ACC112 (cell line): Measurements from ENCODE around the gene LNX2.

ENCODE experiments used
- H2AFZ ChIP-seq: fragments of 200-600 bp; sonication (generic); one replicate; pipeline ENCODE4 v1.6.0; 2017; ENCODE audit warnings: antibody characterized with exemption, low read length; ENCODE audit not compliant: unreplicated experiment
- H3K27ac ChIP-seq: fragments of 200-600 bp; sonication (generic); 2 replicates; pipeline ENCODE4 v1.5.1; 2014; ENCODE audit warnings: low read depth, mild to moderate bottlenecking, antibody characterized with exemption, low read length, moderate library complexity
- H3K27me3 ChIP-seq: fragments of 200-600 bp; sonication (generic); 2 replicates; pipeline ENCODE4 v1.6.1; 2014; ENCODE audit warnings: mild to moderate bottlenecking, antibody characterized with exemption, low read length, moderate library complexity, mixed read lengths; ENCODE audit not compliant: insufficient read depth
- H3K36me3 ChIP-seq: fragments of 200-600 bp; sonication (generic); 2 replicates; pipeline ENCODE4 v1.6.1; 2016; ENCODE audit warnings: mild to moderate bottlenecking, antibody characterized with exemption, low read length, moderate library complexity, mixed read lengths; ENCODE audit not compliant: insufficient read depth
- H3K4me1 ChIP-seq: fragments of 200-600 bp; sonication (generic); one replicate; pipeline ENCODE4 v1.6.1; 2016; ENCODE audit warnings: low read length, mixed read lengths; ENCODE audit not compliant: insufficient read depth, unreplicated experiment, control insufficient read depth
- H3K4me3 ChIP-seq: fragments of 200-600 bp; sonication (generic); 2 replicates; pipeline ENCODE4 v1.5.1; 2014; ENCODE audit warnings: mild to moderate bottlenecking, low read depth, low read length
- H3K79me2 ChIP-seq: fragments of 200-600 bp; sonication (generic); one replicate; pipeline ENCODE4 v1.6.0; 2016; ENCODE audit warnings: low read length; ENCODE audit not compliant: control insufficient read depth, unreplicated experiment, insufficient read depth

Gene LNX2

DNA sequence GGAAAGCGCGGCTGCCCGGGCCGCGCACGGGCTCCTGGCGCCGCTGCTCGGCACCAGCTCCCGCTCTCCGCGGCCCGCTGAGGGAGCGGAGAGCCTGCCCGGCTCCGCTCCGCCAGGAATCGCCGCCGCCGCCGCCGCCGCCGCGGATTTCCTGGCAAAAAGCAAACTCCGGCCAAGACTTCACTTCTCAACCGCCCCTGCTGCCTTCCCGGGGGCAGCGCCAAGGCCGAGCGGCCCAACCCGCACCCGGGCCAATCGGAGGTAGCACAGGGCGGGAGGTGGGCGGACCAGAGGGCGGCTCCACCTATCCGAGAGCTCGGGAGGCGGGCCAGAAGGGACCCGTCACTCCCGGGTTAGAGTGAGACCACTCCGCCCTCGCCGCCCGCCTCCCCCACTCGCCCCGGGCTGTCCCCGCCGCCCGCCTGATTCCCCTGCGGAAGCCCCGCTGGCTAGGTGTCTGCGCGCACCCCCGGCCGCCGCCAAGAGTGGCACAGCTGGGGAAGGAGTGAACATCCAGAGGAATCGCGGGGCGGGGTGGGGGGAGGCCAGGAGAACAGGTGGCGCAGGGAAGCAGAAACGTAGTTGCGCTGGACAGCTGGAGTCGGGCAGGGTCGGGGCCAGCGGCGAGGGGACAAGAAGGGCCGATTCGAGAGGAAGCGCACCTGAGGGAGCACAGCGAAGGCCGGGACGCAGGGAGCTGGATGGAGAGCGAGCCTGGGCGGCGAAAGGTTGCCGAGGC, at the start of gene LNX2:
Gene LNX2, minus strand, starts transcription at position 153 of the 739 bp plus-strand sequence. CDS start 38,826 bp downstream, outside the sequence.
- H3K27me3 ChIP-seq = no peaks in the 10 kb centered on the region
- H2AFZ ChIP-seq = peak within 1 kb of the TSS; percentile 93
- peaks cover 70% of the 10 kb centered on the region for H3K79me2 ChIP-seq
- peaks cover 16% of the 10 kb centered on the region for H3K4me1 ChIP-seq
- peak within 1 kb of the TSS; percentile 100 for H3K4me3 ChIP-seq
- peaks cover 11% of the 10 kb centered on the region; the same call in 1 of the 2 replicates for H3K36me3 ChIP-seq
- peak within 1 kb of the TSS; percentile 42; the same call in 1 of the 2 replicates for H3K27ac ChIP-seq

DNA sequence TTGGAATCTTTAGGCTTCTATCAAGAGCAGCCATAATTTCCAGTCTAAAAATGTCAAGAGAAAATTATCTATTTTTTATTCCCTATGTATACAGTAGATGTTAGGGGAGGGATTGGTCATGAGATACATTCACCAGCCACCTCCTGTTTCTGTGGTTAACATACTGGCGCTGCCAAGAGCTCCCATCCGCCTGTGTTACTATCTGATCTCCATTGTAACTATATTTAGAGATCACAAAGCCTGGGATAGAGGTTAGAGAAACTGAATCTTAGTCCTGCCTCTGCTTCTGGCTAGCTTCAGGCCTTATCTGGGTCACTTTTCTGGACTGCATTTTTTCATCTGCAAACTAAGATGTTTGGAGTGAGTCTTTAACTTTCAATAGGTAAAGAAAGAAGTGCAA, 47.6 kb upstream of the LNX2 start:
- Histone ChIP-seq H3K4me1 (no peaks in the 10 kb centered on the region), H3K27ac (no peak overlapping the region), H3K36me3 (no peaks in the 10 kb centered on the region)

DNA sequence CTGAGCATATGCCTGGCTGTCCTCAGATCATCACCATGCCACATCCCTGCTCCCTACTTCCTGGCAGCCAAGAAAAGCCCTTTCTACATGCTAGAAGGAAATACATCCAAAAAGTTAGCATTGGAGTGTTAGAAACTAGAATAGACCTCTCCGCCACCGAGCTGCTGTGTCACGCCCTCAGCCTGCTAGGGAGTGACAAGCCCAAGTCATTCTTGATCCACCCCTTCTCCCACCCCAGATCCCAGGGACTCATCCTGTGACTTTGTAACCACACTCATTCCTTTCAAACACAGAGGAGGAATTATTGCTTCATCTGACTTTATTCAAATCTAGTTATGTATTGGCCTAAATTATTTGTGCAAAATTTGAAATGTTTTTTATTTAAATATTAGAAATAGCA, 46.6 kb upstream of the LNX2 start:
- no peaks in the 10 kb centered on the region for H3K36me3 ChIP-seq
- no peaks in the 10 kb centered on the region for H3K27me3 ChIP-seq
- H3K4me3 ChIP-seq = no peak overlapping the region
- H3K79me2 ChIP-seq = no peaks in the 10 kb centered on the region
- no peak overlapping the region for H3K27ac ChIP-seq
- H3K4me1 ChIP-seq = no peaks in the 10 kb centered on the region
- H2AFZ ChIP-seq = no peak overlapping the region

More for the DNA sequence above, 47.6 kb upstream of the LNX2 start:
- Histone ChIP-seq H3K79me2 (no peaks in the 10 kb centered on the region), H2AFZ (no peak overlapping the region), H3K27me3 (no peaks in the 10 kb centered on the region), H3K4me3 (no peak overlapping the region)

DNA sequence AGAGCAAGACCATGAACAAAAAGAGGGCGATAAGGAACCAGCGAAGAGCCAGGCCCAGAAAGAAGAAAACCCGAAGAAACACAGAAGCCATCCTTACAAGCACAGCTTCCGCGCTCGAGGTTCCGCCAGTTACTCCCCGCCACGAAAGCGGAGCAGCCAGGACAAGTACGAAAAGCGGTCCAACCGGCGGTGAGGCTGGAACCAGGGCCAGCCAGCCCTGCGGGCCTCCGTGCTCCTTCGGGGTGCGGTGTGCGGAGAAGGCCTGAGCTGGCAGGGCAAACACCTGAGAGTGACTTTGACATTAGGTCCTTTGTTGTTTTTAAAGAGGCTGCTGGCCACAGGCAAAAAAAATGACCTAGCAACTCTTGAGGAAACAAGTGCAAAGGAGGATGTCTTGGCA, 45.4 kb upstream of the LNX2 start:
- Histone ChIP-seq H3K4me3 (no peak overlapping the region), H3K36me3 (no peaks in the 10 kb centered on the region), H3K79me2 (no peaks in the 10 kb centered on the region), H2AFZ (no peak overlapping the region), H3K27ac (no peak overlapping the region), H3K4me1 (no peaks in the 10 kb centered on the region), H3K27me3 (no peaks in the 10 kb centered on the region)

DNA sequence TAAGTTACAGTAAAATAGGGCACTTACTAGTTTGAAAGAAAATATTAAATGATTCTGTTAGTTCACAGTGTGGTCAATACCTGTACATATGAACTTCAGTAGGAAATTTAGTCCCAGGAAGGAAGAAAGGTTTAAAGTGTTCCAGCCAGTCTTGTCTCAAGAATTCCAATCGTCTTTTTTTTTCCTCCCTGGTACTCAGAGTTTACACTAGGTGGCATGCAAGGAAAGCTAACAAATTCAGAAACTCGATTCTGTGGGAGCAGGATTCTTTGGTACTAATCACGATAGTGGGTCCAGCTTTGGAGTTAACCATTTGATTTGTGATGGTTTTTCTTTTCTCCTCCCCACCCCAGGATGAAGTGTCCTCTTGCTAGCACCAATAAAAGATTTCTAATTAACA, 45.0 kb upstream of the LNX2 start:
- no peak overlapping the region for H3K4me3 ChIP-seq
- H3K79me2 ChIP-seq = no peaks in the 10 kb centered on the region
- no peaks in the 10 kb centered on the region for H3K4me1 ChIP-seq
- no peaks in the 10 kb centered on the region for H3K27me3 ChIP-seq
- H3K27ac ChIP-seq = no peak overlapping the region
- H3K36me3 ChIP-seq = no peaks in the 10 kb centered on the region
- no peak overlapping the region for H2AFZ ChIP-seq

DNA sequence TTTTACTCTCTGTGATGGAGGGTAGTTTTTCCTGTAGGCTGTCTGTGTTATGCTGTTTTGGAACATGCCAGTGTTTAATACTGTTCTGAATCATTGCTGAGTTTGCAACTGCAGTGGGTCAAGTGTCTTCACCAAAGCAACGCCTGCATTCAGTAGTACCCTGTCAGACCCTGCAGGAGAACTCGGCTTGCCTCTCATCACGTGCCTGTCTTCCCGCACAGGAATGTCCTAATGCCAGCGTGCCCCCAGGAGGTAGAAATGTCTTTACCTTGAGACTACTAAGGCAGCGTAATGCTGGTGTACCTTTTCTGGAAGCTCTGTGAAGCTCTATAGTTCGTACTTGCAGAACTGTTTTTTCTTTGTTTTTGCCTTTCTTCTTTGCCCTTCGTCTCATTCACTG, 43.6 kb upstream of the LNX2 start:
- Histone ChIP-seq H3K36me3 (no peaks in the 10 kb centered on the region), H3K27ac (no peak overlapping the region), H3K27me3 (no peaks in the 10 kb centered on the region)

DNA sequence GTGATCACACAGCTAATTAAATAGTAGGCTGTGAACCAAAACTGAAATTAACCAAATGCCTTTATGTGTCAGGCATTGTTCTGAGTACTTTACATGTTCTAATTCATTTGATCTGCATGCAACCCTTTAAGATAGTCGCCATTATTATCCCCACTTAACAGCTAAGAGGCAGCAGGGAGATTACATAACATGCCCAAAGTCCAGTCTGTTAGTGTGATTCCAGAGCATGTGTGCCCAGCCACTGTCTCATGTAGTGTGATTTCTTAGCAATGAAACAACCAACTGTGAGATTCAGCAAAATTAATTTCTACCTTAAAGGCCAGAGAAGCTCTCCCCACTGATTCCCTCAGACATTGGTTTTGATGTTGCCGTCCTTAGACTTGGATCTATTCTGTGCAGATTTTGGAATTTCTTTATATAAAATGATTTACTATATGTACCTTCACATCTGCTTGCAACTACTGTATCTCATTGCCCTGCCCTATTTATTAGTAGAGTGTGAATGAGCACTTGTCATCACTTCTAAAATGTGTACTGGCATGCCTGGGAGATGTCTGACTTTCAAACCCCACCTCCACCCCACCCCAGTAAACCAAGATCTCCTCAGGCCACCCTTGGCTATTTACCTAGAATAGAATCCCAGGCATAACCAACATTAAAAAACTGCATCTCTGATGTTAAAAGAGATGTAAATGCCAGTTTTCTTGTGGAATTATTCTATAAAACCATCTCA, 42.6 kb upstream of the LNX2 start:
- no peaks in the 10 kb centered on the region for H3K79me2 ChIP-seq
- peaks cover 11% of the 10 kb centered on the region for H3K4me1 ChIP-seq
- H2AFZ ChIP-seq = no peak overlapping the region
- H3K27me3 ChIP-seq = no peaks in the 10 kb centered on the region
- H3K36me3 ChIP-seq = no peaks in the 10 kb centered on the region
- no peak overlapping the region for H3K4me3 ChIP-seq
- H3K27ac ChIP-seq = no peak overlapping the region

More for the DNA sequence above, 43.6 kb upstream of the LNX2 start:
- Histone ChIP-seq H3K4me1 (peaks cover 1% of the 10 kb centered on the region), H3K4me3 (no peak overlapping the region), H3K79me2 (no peaks in the 10 kb centered on the region), H2AFZ (no peak overlapping the region)

DNA sequence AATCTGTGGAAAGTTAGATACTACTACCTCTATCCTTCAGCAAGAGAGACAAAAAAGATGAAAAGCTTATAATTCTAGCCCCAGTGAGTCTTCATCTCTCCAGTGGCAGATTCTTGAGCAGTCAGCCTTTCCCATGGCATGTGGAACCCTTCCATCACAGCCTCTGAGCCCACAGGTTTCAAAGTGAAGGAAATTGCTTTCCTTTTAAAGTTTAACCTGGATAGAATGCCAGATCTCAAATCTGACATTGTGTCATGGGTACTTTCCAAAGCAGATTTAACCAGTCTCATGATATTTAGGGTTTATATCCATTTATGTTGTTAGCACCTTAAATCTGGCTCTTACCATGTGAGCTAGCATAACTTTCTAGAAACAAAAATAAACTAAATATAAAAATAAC, 40.7 kb upstream of the LNX2 start:
- Histone ChIP-seq H3K36me3 (no peaks in the 10 kb centered on the region), H3K4me1 (peaks cover 15% of the 10 kb centered on the region), H3K27me3 (no peaks in the 10 kb centered on the region), H3K79me2 (no peaks in the 10 kb centered on the region), H2AFZ (no peak overlapping the region), H3K27ac (no peak overlapping the region), H3K4me3 (no peak overlapping the region)

DNA sequence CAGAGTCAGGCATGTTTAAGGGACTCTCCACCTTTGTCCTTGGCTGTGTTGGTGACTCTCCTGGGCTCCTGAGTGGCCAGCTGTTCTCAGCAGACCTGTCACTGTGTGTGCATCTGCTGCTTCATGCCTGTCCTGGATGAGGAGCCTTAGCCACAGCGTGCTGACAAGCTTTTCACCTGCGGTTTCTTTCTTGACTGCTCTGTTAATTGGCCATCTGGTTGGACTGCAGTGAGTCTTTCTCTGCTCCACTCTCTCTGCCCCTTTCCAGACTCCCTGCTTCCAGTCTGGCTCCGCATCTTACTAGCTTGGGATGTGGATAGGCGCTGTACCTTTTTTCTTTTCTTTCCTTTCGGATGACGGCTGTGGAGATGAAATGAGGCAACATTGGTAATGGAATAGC, 40.2 kb upstream of the LNX2 start:
- Histone ChIP-seq H3K4me3 (no peak overlapping the region), H3K36me3 (no peaks in the 10 kb centered on the region), H3K27ac (no peak overlapping the region), H3K27me3 (no peaks in the 10 kb centered on the region), H3K79me2 (no peaks in the 10 kb centered on the region), H2AFZ (no peak overlapping the region), H3K4me1 (peaks cover 15% of the 10 kb centered on the region)

DNA sequence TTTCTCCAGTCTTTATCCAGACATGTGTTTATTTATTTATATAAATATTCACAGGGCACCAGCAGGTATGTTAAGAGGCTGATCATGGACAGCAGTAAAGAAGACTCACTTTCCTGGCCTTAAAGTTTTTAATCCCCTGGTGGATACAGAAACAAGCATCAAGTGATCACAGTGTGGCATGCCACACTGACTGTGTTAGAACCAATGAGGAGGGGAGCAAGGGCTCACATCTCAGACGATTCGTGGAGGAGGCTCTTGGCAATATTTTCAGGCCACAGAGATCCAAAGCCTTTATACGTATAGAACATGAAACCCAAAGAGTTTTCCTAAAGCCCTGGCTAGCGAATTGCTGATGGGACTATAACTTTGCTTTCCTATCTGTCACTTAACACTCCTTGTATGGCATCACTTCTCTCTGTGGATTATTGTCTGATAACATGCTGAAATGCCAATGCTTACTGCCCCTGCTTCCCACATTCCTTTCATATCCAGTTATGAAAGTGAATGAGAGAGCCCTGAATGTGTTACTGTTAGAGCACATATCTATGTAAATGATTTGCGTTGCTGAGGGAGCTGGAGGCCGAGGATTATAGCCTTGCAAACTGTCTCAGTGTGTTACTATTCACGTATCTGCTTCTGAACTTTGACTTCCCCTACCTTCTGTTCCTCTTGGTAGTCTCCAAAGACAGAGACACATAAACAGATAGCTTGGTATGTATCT, 39.0 kb upstream of the LNX2 start:
- H2AFZ ChIP-seq = no peak overlapping the region
- H3K4me3 ChIP-seq = no peak overlapping the region
- no peaks in the 10 kb centered on the region for H3K79me2 ChIP-seq
- H3K27ac ChIP-seq = peak overlapping the region; percentile 43; the same call in 1 of the 2 replicates
- H3K4me1 ChIP-seq = peaks cover 15% of the 10 kb centered on the region
- no peaks in the 10 kb centered on the region for H3K27me3 ChIP-seq
- no peaks in the 10 kb centered on the region for H3K36me3 ChIP-seq
